K562 treated with DMSO at 1 percent for 4 hours (cell line): ENCODE data around the gene C2orf66. TPM values are rescaled to one million over a fixed set of nuclear protein-coding genes. Genes with fewer than 3 reads are reported as not detected.

Experiments used
- total RNA-seq: library from RNA; unstranded; fragments of 300-600 nt; gene quantifications from 2 replicates; pipeline ENCODE4 v1.2.3, GENCODE V29; 2022; ENCODE audit not compliant: insufficient read depth

The C2orf66 gene
- total RNA-seq, result not detected in 2 replicates

GRCh38 chr2:196809260-196809659 lies at the start of gene C2orf66:
TSS of gene C2orf66 (minus strand) at chr2:196809355. CDS start at chr2:196809336, 19 bp downstream.

Other genes with a start within 250 kb of the C2orf66 start
- gene HECW2, start 215.8 kb downstream of the C2orf66 start, total RNA-seq, result 1.7 and 5.6 TPM in 2 replicates
- gene CCDC150, start 169.6 kb downstream of the C2orf66 start, total RNA-seq, result 1.7 and 8.8 TPM in 2 replicates
- gene GTF3C3, start 9.7 kb downstream of the C2orf66 start, total RNA-seq, result 12.9 and 23.4 TPM in 2 replicates
- 0.47 and 0.66 TPM in 2 replicates for gene PGAP1, start 117.4 kb upstream of the C2orf66 start, total RNA-seq